NCI-H2107 (cell line): ENCODE data around the gene IDNK.

Experiments used
- DNase-seq: peaks from one replicate; lab custom pipeline; 2025; lab: John Stamatoyannopoulos, UW

Gene IDNK

DNA sequence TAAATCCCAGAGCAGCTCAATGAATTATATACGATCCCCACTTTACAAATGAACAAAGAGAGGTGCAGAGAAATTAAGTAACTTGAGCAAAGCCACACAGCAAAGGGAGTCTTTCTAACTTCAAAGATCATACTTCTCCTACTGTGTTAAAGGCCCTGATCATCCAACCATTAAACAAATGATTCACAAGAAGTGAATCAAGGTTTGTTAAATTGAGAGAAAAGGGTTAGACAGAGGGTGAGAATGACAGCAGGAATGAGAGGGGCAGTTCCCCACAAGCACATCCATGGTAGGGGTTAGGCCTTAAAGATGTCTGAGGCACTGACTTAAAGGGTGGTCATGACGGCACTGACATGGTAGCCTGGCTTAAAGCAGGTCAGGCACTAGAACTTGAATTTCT, 10.7 kb downstream of the IDNK start:
- no peak for DNase-seq

DNA sequence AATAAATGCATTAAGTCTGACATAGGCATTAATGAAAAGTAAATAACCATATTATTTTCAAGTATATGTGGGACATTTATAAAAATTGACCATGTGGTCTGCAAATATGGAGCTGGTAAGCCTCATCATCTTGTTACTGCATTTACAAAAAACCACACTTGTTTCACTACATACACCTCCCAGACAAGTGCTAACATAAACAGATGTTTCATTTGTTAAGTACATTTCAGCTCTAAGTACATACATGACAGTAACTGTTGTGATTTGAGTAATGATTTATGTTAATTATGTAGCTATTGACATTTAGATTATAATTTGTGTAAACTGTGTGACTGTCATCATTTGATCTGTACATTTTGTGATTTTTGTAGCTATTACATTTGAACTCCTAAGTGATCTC, 13.9 kb downstream of the IDNK start:
- no peak for DNase-seq

DNA sequence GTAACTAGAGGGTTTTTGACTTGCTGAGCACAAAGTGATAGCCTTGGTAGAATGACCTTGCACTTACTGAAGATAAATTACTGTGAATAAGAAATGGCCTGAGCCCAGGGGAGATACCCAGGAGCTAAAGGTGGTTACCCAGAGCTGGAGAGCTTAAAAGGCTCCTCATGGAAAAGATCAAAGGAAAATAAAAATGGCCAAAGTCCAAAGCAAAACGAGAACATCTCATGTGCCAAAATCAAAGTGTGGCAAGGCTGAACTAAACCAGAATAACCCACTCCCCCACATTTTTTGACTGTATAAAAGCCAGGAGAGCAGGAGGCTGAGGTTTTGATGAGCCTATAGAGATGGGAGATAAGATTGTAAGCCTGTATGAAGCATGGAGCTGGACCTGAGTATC, 14.4 kb downstream of the IDNK start:
- DNase-seq, result no peak

DNA sequence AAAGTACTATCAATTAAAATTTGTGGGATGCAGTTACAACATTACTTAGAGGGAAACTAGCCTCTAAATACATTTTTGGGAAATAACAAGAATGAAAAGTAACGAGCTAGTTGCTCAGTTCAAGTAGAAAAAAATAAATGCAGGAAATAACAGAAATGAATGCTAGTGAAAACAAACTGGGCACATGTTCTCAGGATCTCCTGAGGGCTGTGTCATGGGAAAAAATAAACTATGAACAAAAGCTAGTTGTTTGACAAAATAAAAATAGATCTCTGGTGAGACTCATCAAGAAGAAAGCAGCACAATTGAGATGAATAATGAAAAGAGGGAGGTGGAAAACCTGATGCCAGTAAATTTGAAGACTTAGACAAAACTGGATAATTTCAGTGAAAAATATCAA, 16.3 kb downstream of the IDNK start:
- DNase-seq, result no peak

DNA sequence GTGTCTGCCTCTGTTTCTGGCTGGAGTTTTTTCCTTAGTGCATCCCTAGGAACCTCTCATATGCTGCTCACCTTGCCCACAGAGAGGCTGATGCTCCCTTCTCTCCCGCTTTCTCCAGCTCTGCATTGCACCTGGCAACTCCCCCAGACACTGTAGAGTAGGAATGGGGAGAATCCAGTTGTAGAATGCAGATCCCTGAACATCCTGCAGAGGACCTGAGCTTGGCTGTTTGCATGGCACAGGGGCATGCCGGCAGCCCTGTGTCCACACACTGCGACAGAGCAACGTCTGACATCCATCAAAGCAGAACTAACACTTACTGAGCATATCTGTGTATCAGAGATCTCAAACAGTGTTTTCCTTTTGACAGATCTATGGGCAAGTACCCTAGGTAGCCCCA, 19.9 kb downstream of the IDNK start:
- DNase-seq, result no peak

DNA sequence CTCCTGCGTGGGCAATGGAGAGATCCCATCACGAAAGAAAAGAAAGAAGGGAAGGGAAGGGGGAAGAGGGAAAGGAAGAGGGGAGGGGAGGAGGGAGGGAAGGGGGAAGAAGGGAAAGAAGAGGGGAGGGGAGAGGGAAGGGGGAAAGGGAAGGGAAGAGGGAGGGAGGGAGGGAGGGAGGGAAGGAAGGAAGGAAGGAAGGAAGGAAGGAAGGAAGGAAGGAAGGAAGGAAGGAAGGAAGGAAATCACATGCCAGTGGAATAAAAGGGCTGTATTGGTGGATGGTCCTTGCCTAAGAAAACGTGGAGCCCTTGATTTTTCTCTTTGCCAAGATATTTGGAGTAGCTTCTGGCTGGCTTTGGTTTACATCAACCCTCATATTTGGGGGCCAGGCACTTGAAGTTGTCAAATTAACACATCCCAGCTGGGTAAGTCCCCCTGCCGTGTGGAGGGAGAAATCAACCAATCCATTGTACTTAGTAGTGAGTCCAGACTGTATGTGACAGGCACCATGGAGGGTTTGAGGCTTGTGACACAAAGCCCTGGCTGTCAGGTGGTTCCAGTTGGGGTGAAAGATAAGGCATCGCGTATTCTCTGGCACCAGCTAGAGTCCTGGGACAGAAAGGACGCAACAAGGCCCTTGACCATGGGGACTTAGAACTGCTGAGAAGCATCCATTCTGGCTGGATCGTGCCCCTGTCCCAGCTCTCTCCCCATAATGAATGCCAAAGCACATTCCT, 23.7 kb downstream of the IDNK start:
- no peak for DNase-seq

DNA sequence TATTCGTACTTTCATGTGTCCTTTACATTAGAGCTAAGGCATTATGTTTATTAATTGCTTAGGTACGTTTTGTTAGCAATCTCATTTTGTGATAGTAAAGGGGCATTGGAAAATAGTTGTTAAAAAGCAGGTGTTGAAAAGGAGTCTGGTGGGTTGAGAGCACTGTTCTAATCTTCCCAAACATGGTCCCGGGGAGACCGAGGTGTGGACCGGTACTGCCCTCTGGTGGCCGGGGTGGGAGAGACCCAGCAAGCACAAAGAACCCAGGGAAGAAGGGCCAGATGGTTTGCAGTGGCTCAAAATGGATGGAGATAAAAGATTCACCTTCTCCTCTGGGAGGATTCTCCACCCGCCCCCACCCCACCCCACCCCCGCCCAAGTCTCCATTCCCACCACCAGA, 26.1 kb downstream of the IDNK start:
- no peak for DNase-seq

DNA sequence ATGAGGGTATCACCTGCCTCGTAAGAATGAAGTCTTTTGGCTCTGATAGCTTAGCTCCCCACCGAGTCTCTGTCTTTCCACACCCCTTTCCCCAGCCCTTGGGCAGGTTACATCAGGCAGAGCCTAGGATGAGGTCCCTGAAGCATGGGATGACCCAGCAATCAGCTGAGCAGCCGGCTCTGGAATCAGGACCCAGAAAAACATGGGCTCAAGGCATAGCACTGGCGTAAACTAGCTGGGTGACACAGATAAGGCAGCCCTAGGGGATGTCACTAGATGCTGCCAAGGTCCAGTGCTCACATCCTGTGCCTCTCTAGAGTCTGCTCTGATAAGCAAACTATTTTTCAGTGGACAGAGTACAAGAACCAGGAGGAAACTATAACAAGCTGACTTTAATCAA, 26.6 kb downstream of the IDNK start:
- no peak for DNase-seq

DNA sequence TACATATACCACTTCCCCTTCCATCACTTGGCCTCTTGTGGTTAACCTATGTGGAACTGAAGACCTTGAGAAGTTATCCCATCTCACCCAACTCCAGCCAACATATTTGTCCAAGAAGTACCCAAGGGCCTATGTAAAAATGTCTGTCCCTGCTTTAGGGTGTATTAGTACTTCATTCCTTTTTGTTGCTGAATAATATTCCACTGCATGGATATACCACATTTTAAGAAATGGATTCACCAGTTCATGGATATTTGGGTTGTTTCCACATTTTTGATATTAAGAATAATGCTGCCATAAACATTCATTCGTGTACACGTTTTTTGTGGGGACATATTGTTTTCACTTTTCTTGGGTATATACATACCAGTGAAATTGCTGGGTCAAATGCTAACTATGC, 28.6 kb downstream of the IDNK start:
- no peak for DNase-seq

DNA sequence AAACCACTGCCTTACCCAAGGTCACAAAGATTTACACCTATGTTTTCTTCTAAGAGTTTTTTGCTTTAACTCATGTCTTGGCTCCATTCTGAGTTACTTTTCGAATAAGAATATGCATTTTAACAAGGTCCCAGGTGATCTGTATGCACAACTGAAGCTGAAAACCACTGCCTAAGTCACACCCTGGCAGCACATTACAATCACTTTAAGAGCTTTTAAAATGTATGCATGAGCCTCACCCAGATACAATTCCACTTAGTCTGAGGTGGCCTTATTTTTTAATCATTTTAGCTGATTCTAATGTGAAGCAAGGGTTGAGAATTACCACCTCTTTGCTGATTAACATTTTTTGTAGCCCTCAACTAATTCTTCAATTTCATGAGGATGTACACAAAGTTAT, 29.5 kb downstream of the IDNK start:
- no peak for DNase-seq

DNA sequence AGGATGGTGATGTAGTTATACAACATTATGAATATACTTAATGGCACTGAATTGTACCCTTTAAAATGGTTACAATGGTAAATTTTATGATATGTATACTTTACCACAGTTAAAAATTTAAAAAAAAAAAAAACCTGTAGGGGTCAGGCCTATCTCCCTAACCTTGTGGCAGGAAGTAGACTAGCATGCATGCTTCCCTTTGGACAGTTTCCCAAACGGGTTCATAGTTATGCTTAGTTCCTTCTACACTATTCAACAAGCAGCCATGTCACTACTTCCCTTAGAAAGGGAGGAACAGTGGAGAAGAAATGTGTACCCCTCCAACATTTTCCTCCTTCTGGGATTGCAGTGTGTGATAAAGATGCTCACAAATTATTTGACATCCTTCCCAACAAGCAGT, 32.5 kb downstream of the IDNK start:
- DNase-seq, result no peak

DNA sequence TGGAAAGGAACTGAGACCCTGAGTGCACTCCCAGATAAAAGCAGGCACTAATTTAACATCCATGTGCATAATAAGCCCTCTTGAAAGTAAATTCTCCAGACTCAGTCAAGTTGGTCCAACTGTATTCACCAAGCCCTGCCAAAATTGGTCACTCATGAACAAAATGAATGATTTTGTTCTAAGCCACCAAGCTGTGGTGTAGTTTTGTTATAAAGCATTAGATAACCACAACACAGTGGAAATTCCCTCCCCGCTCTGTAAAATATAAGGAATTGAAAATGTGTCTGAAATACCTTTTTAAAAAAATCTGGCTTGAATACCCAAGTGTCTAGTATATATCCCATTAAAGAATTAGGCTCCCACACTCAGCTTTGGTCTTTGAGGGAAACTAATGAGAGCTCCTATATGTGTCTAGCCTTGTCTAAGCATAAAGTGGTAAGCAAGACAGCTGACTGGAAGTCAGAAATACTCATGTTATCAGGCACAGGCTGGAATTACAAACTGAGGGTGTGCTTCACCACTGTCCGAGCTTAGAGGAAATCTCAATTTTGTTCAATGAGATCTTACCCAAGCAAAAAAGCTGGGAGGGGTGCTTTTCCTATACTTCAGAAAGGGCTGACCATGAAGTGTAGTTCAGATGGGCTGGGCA, 33.2 kb downstream of the IDNK start:
- no peak for DNase-seq

DNA sequence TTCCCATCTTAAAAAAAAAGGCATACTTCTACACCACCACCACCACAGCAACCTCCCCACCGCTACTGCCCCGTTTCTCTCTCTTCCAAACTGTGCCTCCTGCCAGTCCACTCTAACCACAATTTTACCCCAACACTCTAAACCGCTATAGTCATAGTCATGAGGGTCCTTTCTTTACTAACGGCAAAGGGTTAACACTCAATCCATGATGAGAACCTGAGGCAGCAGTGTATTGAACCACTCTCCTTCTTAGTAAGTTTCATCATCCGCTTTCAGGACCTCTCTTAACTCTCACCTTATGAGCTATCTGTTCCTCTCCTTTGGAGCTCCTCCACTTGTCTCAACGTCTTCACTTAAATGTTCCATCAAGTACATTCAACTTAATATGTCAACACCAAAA, 34.0 kb downstream of the IDNK start:
- no peak for DNase-seq

DNA sequence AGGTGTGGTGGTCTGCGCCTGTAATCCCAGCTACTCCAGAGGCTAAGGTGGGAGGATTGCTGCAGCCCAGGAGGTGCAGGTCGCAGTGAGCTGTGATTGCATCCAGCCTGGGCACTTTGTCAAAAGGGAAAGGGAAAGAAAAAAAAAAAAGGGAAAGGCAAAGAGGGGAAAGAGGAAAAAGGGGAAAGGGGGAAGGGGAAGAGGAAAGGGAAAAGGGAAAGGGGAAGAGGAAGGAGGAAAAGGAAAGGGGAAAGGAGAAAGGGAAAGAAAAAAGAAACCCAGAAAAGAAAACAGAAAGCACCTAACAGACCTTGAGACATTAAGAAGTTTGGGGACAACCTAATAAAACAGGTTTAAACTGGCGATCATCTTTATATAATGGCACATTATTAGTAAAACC, 40.0 kb downstream of the IDNK start:
- no peak for DNase-seq

DNA sequence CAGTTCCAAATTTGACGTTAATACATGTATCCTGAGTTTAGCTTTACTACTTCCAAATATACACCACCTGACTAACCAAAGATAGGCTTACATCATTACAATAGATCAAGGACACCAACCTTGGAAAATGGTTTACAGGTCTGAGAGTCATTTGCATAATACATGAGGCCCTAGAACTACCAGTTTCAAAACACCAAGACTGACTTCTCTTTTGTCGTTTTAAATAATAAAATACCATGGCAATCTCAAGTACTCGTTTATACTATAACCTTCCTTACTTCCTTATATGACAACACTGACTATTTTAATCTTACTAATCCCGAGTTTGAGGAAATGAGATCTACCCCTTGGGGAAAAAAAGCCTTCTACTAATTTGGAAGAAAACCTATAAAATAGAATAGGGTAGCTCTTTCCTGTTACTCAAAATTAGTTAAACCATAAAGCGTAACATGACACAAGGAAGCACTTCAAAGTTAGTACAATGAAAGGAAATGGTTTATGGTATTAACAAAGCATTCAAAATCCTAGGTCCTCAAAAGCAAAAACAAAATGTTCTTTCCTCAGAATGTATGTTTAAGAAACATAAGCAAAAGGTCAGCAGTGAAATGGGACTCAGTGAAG, 42.7 kb downstream of the IDNK start:
- DNase-seq, result no peak

DNA sequence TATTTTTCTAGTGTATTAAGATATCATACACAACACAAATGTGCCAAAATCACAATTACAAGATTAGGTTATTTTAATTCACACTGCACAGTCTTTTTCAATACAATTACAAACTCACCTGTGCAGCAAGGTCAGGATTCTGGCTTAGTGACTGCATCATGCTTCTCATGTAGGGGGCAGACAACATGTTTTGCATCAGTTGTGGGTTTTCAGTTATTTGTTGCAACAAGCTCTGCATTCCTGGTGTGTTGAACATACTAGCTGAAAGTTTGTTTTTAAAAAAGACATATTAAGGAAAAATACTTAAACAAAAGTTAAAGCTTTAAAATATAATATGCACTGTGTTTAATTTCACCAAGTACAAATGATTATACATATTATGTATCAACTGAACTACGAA, 46.1 kb downstream of the IDNK start:
- DNase-seq, result no peak

DNA sequence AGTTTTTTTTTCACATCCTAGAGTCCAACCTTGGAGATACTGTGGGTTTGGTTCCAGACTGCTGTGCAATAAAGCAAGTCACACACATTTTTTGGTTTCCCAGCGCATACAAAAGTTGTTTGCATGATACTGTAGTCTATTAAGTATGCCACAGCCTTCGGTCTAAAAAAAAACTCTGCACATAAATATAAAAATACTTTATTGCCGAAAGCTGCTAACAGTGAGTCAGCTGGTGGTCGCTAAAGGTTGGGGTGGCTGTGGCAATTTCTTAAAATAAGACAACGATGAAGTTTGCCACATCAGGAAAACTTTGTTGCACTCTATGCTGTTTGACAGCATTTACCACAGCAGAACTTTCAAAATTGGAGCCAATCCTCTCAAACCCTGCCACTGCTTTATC, 47.4 kb downstream of the IDNK start:
- no peak for DNase-seq

DNA sequence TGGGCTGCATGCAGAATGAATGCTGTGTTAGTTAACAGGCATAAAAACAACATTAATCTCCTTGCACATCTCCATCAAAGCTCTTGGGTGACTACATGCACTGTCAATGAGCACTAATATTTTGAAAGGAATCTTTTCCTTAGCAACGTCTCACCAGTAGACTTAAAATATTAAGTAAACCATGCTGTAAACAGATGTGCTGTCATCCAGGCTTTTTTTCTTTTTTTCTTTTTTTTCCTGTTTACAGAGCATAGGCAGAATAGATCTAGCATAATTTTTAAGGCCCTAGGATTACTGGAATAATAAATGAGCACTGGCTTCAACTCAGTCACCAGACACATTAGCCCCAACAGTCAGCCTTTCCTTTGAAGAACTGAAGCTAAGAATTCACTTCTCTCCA, 48.5 kb downstream of the IDNK start:
- no peak for DNase-seq

DNA sequence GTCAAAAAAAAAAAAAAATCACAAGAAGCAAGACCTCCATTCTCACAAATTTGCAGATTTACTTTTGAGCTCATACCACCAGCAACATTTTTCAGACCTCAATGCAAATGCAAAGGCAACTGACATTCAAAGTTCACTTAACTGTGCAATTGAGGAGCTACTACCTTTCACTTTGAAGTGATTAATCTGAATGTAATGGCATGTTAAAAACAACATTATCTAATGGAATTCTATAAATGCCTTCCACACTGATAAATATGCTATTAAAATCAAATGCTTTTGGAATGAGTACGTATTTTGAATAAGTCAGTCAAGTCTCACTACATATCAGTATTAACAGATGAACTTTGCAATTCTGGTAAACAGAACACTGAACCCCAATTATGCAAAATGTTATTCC, 52.5 kb downstream of the IDNK start:
- DNase-seq, result no peak

DNA sequence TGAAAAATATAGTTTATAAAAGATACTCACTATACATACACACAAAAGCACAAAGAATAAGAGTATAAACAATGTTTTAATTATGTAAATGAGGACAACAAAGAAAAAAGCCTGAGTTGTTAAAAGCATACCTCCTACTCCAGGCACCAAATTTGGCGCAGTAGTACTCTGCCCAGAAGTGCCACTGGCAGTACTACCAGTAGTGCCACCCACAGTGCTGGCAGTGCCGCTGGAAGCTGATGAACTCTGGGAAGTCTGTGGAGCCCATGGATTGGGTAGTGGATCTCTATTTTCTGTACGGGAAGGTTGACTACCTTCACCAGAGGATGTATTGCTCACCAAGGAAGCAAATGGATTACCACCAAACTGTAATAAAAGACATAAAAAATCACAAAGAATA, 54.7 kb downstream of the IDNK start:
- DNase-seq, result no peak

DNA sequence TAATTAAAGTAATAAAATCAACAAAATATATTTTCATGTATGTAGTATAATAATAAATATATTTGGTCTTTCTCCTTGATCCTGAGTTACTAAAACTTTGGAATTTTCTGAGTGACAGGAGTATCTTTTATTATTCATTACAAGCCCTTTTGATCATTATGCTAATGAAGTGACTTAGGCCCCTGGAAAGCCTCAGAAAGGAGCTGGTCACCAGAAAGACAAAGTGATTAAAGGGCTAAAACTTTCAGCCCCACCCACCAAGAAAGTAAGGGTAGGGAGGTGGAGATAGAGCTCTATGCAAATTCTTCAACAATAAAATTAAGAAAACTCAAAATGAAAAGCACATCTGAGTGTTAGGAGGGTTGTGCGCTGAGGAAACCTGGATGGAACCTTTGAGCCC, 57.3 kb downstream of the IDNK start:
- no peak for DNase-seq

DNA sequence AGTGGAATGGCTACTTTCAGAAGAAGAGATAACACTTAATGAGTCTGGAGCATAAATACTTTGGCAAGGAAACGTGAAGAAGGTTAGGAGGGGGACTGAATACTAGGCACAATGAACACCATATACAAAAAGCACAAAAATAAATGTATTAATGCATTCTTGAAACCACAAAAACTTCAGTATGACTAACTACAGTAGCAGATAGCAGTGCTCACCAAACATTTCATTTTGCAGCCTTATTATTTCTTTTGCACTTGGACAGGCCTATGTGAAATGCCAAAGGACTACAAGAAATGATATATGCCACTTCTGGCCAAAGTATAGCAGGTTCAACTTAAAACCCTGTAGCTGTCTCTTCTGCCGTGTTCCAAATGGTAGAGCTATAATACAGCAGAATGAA, 58.5 kb downstream of the IDNK start:
- DNase-seq, result no peak

DNA sequence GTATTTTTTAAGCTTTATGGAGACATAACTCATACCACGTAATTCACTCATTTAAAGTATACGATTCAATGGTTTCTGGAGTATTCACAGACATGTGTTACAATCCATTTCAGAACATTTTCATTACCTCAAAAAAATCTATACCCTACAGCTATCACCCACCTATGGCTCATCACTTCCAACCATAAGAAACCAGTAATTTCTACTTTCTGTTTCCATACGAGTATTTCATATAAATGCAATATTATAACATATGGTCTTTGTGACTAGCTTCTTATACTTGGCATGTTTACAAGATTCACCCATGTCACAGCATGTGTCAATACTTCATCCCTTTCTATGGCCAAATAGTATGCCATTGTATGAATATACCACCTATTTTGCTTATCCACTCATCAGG, 66.0 kb downstream of the IDNK start:
- no peak for DNase-seq

DNA sequence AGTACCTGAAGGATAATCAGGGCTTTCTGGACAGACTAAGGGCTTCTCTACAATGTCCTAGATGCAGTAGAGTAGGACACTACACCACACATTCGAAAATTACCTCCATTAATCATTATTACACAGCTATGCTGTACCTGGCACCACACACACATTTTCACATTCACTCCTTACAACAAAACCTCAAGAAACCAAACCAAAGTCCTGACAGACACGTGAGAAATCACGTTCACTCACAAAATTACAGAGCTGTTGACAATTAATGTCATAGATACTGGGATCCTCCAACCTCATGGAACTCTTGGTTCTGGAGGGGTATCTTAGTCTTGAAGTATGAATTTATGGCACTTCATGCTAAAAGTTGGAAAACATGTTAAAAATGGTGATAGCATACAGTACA, 68.5 kb downstream of the IDNK start:
- no peak for DNase-seq
